ENCODE results near the gene CHST15. TPM values are rescaled to one million over a fixed set of nuclear protein-coding genes. Genes with fewer than 3 reads are reported as not detected.

Gene CHST15
- total and polyA plus RNA-seq, 2 of the 8 experiments (the other 6 are each of a cell fraction or from before 2014, with no cell fraction given) = 8.8 to 9.1 TPM

GRCh38 chr10:124027031-124027611 lies 66.3 kb downstream of the CHST15 start (continued):
- TF ChIP-seq CHD7 (IDR thresholded peaks at IDR 0.05; ENCODE audit: insufficient replicate concordance, low read length) (no peak), RXRA (IDR thresholded peaks at IDR 0.05; ENCODE audit: insufficient read depth, low read depth, low read length) (no peak), SP4 (IDR thresholded peaks at IDR 0.05; ENCODE audit: low read length) (no peak), FOSL1 (IDR thresholded peaks at IDR 0.05; ENCODE audit: insufficient read depth, low read depth, low read length) (no peak), RFX5 (IDR thresholded peaks at IDR 0.05; ENCODE audit: borderline replicate concordance, low read depth, low read length) (no peak), TAF1 (IDR thresholded peaks at IDR 0.05; ENCODE audit: low read depth, low read length) (no peak), KDM5A (IDR thresholded peaks at IDR 0.05; ENCODE audit: low read length) (no peak), BACH1 (IDR thresholded peaks at IDR 0.05; ENCODE audit: low read length) (no peak), GTF2F1 (IDR thresholded peaks at IDR 0.05; ENCODE audit: borderline replicate concordance, low read depth, low read length) (no peak)
